HG03097 (cell line): ENCODE data around the gene PHLPP1.

ENCODE experiments used
- ATAC-seq: cut with Tn5 transposase; IDR thresholded peaks from one replicate; pipeline ENCODE4 v1.9.1; 2021; ENCODE audit not compliant: unreplicated experiment, low FRiP score

Gene PHLPP1

GRCh38 chr18:62925031-62925688 is 209.8 kb downstream of the PHLPP1 start:
- ATAC-seq: no peak

- no peak for ATAC-seq
Observed at GRCh38 chr18:62928326-62928725, 213.0 kb downstream of the PHLPP1 start.

DNA sequence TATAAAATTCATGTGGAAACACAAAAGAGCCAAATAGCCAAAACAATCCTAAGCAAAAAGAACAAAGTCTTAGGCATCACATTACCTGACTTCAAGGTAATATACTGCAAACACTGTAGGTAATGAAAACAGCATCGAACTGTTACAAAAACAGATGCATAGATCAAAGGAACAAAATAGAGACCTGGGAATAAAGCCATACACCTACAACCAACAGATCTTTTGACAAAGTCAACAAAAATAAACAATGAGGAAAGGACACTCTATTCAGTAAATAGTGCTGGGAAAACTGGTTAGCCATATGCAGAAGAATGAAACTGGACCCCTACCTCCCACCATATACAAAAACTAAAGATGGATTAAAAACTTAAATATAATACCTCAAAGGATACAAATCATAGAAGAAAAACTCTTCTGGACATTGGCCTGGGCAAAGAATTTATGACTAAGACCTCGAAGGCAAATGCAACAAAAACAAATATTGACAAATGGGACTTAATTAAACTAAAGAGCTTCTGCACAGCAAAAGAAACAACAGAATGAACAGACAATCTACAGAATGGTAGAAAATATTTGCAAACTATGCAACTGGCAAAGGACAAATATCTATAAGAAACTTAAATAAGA is 218.0 kb downstream of the PHLPP1 start:
- ATAC-seq: no peak

GRCh38 chr18:62935994-62936393 is 220.7 kb downstream of the PHLPP1 start:
- ATAC-seq: no peak

- ATAC-seq: no peak
Observed at GRCh38 chr18:62937065-62937464, 221.7 kb downstream of the PHLPP1 start.

DNA sequence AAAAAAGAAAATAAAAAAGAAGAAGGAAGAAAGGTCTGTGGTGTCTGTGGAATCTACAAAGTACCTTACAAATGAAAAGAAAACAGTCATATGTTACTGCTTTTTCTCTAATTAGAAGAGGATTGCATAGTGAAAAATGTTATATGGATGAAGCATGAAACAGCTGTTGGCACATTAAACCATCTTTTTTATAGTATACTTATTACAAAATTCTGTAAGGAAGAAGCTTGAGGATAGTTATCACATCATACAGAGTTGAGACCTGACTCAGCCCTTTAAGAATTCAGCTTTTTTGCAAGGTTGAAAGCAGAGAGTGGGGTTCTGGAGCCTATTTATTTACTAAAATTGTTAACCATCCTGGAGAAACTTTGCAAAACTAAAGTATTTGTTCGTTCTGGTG is 222.7 kb downstream of the PHLPP1 start:
- no peak for ATAC-seq

GRCh38 chr18:62938487-62938886 is 223.1 kb downstream of the PHLPP1 start:
- ATAC-seq: no peak

DNA sequence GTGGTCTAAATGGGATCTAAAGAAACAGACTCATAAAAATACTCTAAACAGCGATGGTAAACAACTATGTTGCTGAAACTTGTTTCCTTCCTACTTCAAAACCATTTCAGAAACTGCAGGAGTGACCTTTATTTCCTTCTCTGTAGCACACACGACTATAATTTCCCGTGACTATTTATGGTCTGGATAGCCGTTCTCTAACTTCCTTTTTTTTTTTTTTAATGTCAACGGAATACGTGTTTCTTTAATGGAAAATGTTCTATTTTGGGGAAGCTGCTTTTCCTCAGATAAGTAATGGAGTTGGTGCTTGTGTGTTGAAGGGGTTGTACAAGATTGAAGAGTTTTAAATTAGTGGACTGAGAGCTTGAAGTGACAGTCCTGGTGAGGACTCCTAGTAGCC is 224.1 kb downstream of the PHLPP1 start:
- no peak for ATAC-seq

DNA sequence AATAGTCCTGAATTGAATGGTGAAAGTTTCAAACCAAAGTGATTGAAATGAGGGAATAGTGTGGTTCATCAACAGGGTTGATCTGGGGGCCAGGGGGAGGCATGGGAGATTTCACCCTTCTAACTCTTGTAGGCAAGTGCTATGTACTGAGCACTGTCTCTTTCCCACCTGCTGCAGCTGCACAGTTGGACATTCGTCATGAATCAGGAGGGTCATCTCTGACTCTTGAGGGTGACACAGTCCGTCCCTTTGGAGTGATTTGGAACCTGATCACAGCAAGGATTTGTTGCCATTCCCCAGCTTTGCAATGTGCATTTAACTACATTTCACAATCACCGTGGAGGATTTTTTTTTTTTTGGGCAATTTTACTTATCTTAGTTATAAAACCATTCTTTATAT is 224.6 kb downstream of the PHLPP1 start:
- no peak for ATAC-seq

DNA sequence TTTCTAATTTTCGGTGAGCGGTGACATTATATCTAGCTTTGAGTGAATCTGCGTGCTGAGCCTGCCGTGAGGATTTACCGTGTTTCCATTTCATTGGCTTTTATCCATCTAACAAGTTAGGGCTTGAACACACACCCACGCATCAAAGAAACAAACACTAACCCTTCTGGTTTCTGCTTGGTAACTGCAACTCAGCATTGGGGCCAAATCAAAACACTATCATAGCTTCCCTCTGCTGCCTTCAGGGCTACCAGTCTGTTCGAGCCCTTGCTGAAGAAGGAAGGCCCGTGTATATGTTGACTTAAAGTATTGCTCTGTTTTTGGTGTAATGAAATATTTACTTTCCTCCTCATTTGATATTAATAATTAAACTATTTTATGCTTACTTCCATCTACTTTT is 227.2 kb downstream of the PHLPP1 start:
- no peak for ATAC-seq

GRCh38 chr18:62944454-62944853 is 229.1 kb downstream of the PHLPP1 start:
- ATAC-seq: no peak

- ATAC-seq: no peak
Observed at GRCh38 chr18:62948788-62949187, 233.4 kb downstream of the PHLPP1 start.

DNA sequence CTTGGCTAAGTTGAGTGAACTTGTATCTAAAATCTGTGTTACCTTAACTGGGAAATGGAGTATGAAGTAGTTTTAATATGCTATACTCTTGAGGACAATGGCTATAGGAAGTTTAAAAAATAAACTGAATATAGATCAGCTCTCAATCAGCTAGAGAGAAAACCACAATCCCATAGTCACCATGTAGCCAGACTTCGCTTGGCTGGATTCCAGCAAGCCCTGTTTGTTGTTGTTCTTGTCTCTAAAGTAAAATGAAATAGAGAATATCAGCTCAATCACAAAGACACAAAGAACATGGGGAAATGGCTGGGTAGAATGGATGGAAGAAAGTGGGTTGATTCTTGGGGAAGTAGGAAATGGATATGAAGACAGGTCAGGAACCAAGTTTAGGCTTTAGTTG is 234.9 kb downstream of the PHLPP1 start:
- no peak for ATAC-seq

DNA sequence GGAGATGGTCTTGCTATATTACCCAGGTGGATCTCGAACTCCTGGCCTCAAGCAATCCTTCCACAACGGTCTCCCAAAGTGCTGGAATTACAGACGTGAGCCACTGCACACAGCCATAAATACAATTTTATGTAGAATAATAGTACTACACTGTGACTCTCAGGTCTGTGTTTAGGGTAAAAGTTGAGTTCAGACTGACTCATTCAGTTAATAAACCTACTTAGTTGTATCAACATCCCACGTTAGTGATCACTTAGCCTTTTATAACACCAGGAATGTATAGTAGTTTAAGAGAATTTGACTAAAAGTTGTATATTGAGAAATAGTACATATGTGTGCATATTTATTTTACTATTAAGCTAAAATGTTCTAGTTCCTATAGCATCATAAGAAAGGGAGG is 237.5 kb downstream of the PHLPP1 start:
- ATAC-seq: no peak

- no peak for ATAC-seq
Observed at GRCh38 chr18:62953663-62954062, 238.3 kb downstream of the PHLPP1 start.

- no peak for ATAC-seq
Observed at GRCh38 chr18:62954366-62954765, 239.0 kb downstream of the PHLPP1 start.

DNA sequence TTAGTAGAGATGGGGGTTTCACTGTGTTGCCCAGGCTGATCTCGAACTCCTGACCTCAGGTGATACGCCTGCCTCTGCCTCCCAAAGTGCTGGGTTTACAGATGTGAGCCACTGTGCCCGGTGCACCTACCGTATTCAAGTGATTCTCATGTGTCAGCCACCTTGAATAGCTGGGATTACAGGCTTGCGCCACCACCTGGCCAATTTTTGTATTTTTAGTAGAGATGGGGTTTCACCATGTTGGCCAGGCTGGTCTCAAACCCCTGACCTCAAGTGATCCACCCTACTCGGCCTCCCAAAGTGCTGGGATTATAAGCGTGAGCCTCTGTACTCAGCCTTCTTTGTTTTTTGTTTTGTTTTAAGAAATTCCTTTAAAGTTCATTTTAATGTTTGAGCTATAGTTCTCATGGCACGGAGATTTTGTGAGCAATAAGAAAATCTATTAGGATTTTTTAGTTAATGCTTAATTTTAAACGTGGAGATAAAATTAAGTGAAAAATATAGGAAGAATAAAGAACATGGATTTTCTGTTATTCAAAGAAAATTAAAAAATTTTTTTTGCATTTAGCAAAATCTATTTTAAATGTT is 242.6 kb downstream of the PHLPP1 start:
- ATAC-seq: no peak

DNA sequence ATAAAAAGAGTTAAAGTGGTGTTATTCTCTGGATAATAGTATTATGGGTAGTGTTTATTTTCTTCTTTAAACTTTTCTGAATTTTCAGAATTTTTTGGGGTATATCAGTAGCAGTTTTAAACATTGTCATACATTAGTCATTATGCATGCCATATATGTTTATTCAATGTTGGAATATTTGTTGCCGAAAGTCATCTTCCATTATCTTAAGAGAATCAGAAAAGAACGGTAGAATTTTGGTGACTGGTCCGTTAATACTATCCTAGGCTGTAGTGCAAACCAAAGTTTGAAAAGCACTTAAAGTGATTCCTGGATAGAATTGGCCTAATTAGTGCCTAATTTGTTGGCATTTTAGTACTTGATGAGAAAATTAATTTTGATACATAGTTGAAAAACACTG is 244.1 kb downstream of the PHLPP1 start:
- no peak for ATAC-seq

DNA sequence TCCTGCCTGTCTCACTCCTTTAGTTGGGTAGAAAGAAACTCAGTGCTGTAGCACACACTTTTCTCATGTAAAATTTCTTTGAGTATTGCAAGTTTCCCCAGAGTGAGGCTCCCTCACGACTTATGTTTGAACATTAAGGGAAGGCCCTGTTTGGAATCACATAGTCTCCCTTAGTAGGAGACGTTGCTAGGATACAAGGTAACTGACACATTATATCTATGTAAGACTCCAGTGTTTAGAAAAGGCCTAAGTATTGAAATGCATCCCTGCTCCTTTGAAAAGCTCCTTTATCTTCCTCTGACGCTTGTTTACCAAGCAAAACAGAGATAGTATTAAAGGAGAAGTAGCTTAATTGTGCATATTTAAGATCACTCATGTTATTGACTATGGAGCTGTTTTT is 248.2 kb downstream of the PHLPP1 start:
- no peak for ATAC-seq

DNA sequence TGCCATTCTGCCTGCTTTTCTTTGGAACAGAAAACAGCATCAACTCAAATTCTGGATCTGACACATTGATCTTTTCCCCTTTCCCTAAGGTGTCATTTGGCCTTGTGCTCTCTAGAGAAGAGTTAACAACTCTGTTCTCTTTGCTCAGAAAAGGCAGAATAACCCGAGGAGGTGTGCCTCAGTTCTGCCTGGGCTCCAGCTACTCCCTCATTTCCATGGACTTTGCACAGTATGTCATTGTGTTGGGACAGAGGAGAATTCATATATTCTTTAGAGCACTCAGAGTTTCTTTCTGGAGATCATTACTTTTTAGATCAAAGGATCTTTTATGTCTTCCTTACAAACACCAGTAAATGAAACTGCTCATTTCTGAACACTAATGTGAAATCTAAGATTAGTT is 249.1 kb downstream of the PHLPP1 start:
- no peak for ATAC-seq

DNA sequence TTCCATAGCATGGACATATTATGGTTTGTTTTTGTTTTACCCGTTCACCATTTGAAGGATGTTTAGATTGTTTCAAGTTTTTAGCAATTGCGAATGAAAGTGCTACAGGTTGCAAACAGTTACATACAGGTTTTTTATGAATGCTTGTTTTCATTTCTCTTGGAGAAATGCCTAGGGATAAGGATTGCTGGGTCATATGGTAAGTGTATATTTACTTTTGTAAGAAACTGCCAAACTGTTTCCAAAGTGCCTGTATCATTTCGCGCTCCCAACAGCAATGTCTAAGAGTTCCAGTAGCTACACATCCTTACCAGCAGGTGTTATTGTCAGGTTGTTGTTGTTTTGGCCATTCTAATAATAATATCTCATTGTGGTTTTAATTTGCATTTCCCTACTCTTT is 251.7 kb downstream of the PHLPP1 start:
- ATAC-seq: no peak

- ATAC-seq: no peak
Observed at GRCh38 chr18:62973689-62974088, 258.3 kb downstream of the PHLPP1 start.
